ENCODE results near the gene ALKBH4. TPM values are rescaled to one million over a fixed set of nuclear protein-coding genes. Genes with fewer than 3 reads are reported as not detected.
"Not testable (repeated sequence)": the region's sequence is repeated elsewhere in the genome, so short reads cannot be mapped to it uniquely, and the experiment has no call there.

Gene ALKBH4, protein sequence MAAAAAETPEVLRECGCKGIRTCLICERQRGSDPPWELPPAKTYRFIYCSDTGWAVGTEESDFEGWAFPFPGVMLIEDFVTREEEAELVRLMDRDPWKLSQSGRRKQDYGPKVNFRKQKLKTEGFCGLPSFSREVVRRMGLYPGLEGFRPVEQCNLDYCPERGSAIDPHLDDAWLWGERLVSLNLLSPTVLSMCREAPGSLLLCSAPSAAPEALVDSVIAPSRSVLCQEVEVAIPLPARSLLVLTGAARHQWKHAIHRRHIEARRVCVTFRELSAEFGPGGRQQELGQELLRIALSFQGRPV
- 10 to 100 TPM; 14.7 to 38.9 (median 24.6) TPM for total RNA-seq

DNA sequence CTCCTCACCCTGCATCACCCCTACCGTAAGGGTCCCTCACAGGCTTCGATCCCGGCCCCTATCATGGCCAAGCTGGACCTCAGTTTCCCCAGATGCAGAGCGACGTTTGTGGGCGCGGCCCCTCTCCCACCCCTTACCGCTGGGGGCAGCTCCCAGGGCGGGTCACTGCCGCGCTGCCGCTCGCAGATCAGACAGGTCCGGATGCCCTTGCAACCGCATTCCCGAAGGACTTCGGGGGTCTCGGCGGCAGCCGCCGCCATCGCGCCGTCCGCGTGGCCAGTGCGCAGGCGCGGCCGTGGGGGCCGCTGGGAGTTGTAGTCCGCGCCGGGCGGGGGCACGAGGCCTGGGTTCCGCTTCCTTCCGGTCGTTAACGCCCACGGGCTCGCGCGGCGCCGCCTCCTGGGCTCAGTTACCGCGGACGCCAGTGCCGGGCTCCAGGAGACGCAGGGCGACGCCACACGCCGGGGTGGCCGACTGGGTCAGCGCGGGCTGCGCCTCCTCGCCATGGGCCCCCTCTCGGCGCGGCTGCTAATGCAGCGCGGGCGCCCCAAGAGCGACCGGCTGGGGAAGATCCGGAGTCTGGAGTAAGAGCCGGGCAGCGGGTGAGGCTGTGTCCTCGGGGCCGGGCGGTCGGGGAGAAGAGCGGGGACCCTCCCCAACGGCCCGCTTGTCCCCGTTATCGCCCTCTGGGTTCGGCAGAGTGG is at the start of gene ALKBH4, which contains the start of gene LRWD1:
Gene ALKBH4, minus strand, starts transcription at position 287 of the 704 bp plus-strand sequence. Its CDS starts 27 bp downstream, at position 260.
Gene LRWD1, plus strand, starts transcription at position 408 of the 704 bp plus-strand sequence. Its CDS starts 97 bp downstream, at position 505.
- WGBS, 2 donors, result 0% methylated on average over 22 to 40 of the region's 81 CpGs
- H3K4me3 ChIP-seq (ENCODE audit: low read depth, poor library complexity, severe bottlenecking), result peak within 1 kb of the TSS; percentile 98
- TF ChIP-seq, protein P1, sequence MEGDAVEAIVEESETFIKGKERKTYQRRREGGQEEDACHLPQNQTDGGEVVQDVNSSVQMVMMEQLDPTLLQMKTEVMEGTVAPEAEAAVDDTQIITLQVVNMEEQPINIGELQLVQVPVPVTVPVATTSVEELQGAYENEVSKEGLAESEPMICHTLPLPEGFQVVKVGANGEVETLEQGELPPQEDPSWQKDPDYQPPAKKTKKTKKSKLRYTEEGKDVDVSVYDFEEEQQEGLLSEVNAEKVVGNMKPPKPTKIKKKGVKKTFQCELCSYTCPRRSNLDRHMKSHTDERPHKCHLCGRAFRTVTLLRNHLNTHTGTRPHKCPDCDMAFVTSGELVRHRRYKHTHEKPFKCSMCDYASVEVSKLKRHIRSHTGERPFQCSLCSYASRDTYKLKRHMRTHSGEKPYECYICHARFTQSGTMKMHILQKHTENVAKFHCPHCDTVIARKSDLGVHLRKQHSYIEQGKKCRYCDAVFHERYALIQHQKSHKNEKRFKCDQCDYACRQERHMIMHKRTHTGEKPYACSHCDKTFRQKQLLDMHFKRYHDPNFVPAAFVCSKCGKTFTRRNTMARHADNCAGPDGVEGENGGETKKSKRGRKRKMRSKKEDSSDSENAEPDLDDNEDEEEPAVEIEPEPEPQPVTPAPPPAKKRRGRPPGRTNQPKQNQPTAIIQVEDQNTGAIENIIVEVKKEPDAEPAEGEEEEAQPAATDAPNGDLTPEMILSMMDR (IDR thresholded peaks at IDR 0.05), result no peak
- no peak for TF ChIP-seq POLR2A (IDR thresholded peaks at IDR 0.05)
- peak; percentile 91 to 98 for DNase-seq (ENCODE audit: low spot score in 2 of 2)
- intact Hi-C loops (cut with DNase I; ENCODE audit: low total_unique reads), result no loop called here

DNA sequence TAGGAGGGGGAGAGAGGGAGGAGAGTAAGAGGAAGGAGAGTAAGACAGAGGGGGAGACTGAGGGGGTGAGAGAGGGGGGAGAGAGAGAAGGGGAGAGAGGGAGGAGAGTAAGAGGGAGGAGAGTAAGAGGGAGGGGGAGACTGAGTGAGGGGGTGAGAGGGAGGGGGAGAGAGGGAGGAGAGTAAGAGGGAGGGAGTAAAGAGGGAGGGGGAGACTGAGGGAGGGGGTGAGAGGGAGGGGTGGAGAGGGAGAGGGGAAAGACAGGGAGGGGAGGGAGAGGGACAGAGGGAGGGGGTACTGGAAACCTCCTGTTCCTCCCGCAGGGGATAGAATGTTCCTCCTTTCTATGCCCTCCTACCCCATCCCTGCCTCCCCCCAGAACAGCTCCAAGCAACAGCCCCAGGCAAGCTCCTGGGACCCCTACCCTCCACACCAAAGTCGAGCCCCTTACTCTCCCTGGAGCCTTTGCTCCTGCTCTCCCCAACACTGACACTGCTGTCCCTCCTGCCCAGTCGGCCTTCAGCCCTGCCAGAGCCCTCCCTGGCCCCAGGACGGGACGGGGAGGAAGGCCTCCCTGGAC is 48.1 kb upstream of the ALKBH4 start:
- intact Hi-C loops (cut with DNase I; ENCODE audit: low total_unique reads); H3K4me3 ChIP-seq (ENCODE audit: low read depth, poor library complexity, severe bottlenecking): not testable (repeated sequence)
- 20 to 21% methylated on average over 5 of the region's 5 CpGs for WGBS, 2 donors
- peak; percentile 16 to 86 for DNase-seq (ENCODE audit: low spot score in 2 of 2)

DNA sequence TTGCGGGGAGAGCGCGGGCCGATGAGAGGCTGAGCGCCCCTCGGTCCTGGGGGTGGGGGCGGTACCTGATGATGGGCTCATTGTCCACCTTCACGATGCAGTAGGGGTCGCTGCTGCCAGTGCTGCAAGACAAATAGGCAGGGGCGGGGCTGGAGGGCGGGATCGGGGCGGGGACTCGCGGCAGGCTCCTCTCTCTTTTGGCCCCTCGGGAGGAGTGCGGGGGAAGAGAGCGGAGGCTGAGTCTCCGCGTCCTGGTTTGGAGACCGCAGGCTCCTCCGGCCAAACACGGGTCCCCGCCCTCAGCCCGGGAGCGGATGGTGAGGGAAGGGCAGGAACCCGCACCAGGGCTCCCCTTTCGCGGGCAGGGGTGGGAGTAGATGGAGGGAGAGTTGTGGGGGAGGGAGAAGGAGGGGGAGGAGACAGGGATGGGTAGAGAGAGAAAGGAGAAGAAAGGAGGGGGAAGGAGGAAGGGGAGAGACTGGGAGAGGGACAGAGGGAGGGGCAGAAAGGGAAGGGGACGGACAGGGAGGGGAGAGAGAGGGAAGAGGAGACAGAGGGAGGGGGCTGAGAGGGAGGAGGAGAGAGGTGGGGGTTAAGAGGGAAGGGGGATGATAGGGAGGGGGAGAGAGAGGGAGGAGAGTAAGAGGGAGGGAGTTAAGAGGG is 47.3 kb upstream of the ALKBH4 start:
- no CpG with 5 or more reads among the region's 30 CpGs for WGBS, 2 donors
- intact Hi-C loops (cut with DNase I; ENCODE audit: low total_unique reads); DNase-seq (ENCODE audit: low spot score in 2 of 2): not testable (repeated sequence)

DNA sequence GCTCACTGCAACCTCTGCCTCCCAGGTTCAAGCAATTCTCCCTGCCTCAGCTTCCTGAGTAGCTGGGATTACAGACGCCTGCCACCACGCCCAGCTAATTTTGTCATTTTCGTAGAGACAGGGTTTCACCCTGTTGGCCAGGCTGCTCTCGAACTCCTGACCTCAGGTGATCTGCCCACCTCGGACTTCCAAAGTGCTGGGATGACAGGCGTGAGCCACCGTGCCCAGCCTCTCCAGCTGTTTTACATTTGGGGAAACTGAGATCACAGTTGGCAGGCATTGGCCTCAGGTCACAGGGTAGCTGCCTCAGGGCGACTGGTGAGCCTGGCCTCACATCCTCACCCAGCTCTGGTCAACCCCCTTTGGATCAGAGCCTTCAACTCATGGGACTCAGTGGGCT is 45.9 kb upstream of the ALKBH4 start:
- intact Hi-C loops (cut with DNase I; ENCODE audit: low total_unique reads), result not testable (repeated sequence)

More for the DNA sequence above, 47.3 kb upstream of the ALKBH4 start:
- H3K4me3 ChIP-seq (ENCODE audit: low read depth, poor library complexity, severe bottlenecking), result not testable (repeated sequence)

DNA sequence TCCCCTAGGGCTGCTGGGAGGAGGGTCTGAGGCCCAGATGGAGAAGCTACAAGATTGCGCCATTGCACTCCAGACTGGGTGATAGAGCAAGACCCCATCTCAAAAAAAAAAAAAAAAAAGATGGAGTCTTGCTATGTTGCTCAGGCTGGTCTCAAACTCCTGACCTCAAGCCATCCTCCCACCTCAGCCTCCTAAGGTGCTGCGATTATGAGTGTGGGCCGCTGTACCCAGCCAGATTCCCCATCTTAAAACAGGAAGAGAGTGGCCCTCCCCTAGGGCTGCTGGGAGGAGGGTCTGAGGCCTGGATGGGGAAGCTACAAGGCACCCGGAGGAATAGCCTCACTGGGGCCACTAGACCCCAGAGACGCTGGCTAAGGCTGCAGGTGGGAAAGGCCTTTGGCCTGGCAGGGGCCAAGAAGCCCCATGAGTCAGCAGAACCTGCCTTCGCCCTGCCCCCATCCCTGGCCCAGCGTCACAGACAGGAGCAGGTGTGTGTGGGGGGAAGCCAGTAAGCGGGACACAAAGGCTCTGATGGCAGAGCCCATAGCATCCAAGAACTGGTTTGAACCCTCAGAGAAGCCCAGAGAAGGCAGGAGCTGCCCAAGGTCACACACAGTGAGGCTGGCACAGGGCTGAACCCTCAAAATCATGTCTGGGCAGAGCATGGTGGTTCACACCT is 42.9 kb upstream of the ALKBH4 start:
- DNase-seq (ENCODE audit: low spot score in 2 of 2), result peak in 1 of 2 donors; percentile 11
- WGBS, 2 donors, result 95 to 100% methylated on average over 2 of the region's 8 CpGs
- intact Hi-C loops (cut with DNase I; ENCODE audit: low total_unique reads); H3K4me3 ChIP-seq (ENCODE audit: low read depth, poor library complexity, severe bottlenecking): not testable (repeated sequence)

More for the DNA sequence above, 45.9 kb upstream of the ALKBH4 start:
- WGBS, 2 donors, result 68 to 71% methylated on average over 5 to 6 of the region's 8 CpGs
- not testable (repeated sequence) for H3K4me3 ChIP-seq (ENCODE audit: low read depth, poor library complexity, severe bottlenecking)
- DNase-seq (ENCODE audit: low spot score in 2 of 2), result peak; percentile 14 to 80

DNA sequence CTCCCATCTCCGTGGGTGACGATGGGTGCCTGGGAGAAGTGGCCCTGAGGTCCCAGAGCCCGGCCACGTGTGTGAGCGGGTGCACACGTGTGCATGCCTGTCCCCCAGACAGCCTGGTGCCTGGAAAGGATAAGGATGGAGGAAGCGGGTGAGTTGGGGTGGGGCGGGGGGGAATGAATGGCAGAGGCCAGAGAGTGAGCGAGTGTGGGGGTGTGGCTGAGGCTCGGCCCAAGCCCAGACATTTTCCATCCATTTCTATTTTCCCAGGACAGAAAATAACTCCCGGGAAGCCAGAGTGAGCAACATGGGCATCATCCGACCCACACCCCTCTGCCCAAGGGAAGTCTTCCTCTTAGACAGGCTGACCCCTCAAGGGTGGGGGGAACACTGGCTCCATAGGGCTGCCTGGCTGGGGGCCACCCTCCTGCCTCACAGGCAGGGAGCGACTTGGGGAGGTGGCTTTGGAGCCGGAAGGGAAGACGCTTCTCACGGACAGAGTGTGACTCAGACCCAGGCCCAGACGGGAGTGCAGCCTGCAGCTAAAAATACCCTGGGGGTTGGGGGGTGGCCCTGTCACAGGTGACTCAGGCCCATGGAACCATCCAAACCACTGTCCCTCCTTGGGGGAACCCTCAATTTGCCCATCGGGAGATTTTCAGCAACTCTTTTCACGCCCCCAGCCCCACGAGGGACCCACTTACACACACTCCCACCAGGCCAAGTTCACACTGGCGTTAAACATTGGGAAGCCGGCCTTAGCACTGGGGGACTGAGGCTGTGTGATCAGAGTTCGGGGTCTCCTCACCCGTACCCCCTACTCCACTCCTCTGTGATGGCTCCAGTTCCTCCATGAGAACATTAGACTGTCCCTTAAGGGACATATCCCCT is 40.9 kb upstream of the ALKBH4 start:
- WGBS, 2 donors, result no CpG with 5 or more reads among the region's 24 CpGs
- H3K4me3 ChIP-seq (ENCODE audit: low read depth, poor library complexity, severe bottlenecking); intact Hi-C loops (cut with DNase I; ENCODE audit: low total_unique reads); DNase-seq (ENCODE audit: low spot score in 2 of 2): not testable (repeated sequence)

DNA sequence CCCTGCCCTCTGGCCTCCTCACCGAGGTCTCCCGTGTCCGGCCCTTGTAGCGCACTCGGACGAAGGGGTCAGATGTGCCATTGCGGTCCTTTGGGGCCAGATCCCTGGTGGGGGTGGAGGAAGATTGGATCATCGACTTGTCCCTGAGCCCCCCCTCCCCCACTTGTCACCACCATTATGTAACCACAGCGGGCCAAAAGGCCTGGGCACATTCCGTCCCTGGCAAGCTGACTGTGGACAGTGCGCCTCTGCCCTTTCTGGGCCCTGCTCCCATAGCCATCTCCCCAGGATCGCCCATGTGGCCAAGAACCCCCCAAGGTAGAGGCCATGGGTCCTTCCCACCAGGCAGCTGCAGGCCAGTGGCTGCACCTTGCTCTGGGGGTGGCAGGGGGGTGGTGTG is 38.5 kb upstream of the ALKBH4 start:
- intact Hi-C loops (cut with DNase I; ENCODE audit: low total_unique reads); H3K4me3 ChIP-seq (ENCODE audit: low read depth, poor library complexity, severe bottlenecking); DNase-seq (ENCODE audit: low spot score in 2 of 2): not testable (repeated sequence)
- WGBS, 2 donors, result no CpG with 5 or more reads among the region's 12 CpGs

DNA sequence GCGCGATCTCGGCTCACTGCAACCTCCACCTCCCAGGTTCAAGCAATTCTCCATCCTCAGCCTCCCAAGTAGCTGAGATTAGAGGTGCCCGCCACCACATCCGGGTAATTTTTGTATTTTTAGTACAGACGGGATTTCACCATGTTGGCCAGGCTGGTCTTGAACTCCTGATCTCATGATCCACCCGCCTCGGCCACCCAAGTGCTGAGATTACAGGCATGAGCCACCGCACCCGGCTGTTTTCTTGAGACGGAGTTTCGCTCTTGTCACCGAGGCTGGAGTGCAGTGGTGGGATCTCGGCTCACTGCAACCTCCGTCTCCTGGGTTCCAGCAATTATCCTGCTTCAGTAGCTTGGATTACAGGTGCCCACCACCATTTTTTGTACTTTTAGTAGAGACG is 33.7 kb upstream of the ALKBH4 start:
- WGBS, 2 donors, result 89 to 94% methylated on average over 12 to 15 of the region's 16 CpGs
- peak; percentile 11 to 76 for DNase-seq (ENCODE audit: low spot score in 2 of 2)
- intact Hi-C loops (cut with DNase I; ENCODE audit: low total_unique reads); H3K4me3 ChIP-seq (ENCODE audit: low read depth, poor library complexity, severe bottlenecking): not testable (repeated sequence)

DNA sequence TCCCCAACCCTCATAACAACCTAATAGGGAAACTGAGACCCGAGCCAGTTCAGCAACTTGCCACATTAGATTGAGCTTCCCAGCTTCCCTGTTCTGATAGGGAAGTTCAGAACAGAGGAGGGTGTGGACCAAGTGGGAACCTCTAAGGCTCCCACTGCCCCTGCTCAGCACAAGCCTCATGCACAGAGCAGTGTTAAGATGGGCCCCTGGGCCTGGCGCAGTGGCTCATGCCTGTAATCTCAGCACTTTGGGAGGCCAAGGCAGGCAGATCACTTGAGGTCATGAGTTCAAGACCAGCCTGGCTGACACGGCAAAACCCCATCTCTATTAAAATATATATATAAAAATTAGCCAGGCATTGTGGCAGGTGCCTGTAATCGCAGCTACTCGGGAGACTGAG is 32.6 kb upstream of the ALKBH4 start:
- intact Hi-C loops (cut with DNase I; ENCODE audit: low total_unique reads); H3K4me3 ChIP-seq (ENCODE audit: low read depth, poor library complexity, severe bottlenecking): not testable (repeated sequence)
- peak; percentile 13 to 78 for DNase-seq (ENCODE audit: low spot score in 2 of 2)
- WGBS, 2 donors, result 93% methylated on average over 2 of the region's 5 CpGs; no CpG with 5 or more reads in 1 of the 2 donors

DNA sequence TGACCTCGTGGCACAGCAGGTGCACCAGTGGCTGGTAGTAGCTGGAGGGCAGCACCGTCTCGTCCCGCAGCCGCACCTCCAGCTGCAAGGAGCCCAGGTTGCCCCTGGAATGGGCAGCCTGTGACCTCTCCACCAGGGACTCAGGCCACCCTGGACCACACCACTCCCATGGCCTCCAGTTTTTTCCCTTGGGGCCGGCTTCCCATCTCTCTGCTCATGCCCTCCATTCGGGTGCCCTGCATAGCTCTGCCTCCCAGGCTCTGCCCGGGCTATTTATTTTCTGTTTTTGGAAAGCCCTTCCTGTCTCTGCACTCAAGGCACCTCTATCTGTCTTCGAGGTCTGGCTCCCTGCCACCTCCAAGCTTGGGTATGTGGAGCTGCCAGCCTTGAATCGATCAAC is 32.2 kb upstream of the ALKBH4 start:
- intact Hi-C loops (cut with DNase I; ENCODE audit: low total_unique reads); H3K4me3 ChIP-seq (ENCODE audit: low read depth, poor library complexity, severe bottlenecking): not testable (repeated sequence)
- peak in 1 of 2 donors; percentile 8 for DNase-seq (ENCODE audit: low spot score in 2 of 2)
- WGBS, 2 donors, result 66 to 81% methylated on average over 3 to 4 of the region's 10 CpGs

DNA sequence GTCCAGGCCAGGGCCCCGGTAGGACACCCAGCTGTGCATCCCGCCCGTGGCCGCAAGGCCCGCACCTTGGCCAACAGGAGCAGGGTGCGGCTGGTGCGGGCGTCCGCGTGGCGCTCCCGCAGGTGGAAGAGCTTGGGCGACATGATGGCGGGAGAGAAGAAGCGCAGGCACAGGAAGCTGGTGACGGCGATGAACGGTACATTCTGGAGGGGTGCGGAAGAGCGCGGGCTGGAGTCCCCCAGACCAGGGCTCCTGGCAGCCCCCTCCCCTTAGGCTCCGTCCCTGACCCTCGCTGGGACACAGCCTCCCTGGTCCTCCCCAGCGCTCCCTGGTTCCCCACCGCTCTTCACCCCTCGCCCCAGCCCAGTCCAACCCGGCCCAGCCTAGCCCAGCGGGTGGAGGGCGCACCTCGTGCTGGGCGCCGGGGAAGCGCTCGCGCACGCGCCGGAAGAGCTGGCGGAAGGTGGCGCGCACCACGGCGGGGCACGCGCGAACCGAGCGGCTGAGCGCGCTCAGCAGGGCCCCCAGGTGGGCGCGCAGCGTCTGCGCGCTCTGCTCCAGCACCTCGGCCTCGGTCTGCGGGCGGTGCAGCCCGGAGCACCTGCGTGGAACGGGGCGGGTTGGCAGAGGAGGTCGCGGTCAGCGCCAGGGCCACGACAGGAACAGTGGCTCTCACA is 29.9 kb upstream of the ALKBH4 start:
- H3K4me3 ChIP-seq (ENCODE audit: low read depth, poor library complexity, severe bottlenecking); DNase-seq (ENCODE audit: low spot score in 2 of 2); intact Hi-C loops (cut with DNase I; ENCODE audit: low total_unique reads): not testable (repeated sequence)
- WGBS, 2 donors, result no CpG with 5 or more reads among the region's 67 CpGs

DNA sequence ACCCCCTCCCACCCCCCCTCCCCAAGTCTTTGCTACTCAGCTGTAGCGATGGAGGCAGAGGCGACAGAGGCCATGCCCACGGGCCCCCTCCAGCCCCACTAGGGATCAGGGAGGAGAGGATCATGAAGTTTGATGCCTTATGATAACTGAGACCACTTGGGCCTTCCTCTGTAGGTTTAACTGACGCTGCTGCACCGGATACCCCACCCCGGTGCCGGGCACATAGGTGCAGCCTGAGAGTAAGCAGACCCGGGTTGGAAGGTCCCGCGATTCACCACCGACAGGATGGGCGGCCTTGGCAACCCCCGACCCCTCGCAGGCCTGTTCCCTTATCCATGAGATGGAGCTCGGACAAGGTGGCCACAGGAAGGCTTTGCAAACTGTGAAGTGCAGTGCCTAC is 29.4 kb upstream of the ALKBH4 start:
- DNase-seq (ENCODE audit: low spot score in 2 of 2), result peak in 1 of 2 donors; percentile 13
- 54% methylated on average over 9 of the region's 15 CpGs; no CpG with 5 or more reads in 1 of the 2 donors for WGBS, 2 donors

More for the DNA sequence above, 29.4 kb upstream of the ALKBH4 start:
- H3K4me3 ChIP-seq (ENCODE audit: low read depth, poor library complexity, severe bottlenecking); intact Hi-C loops (cut with DNase I; ENCODE audit: low total_unique reads): not testable (repeated sequence)
